22Rv1 (cell line): ENCODE measurements around the gene ANKUB1.

Source experiments
- CTCF ChIP-seq: fragments of 450-650 bp; IDR thresholded peaks from 2 replicates; pipeline ENCODE4 v1.5.1; 2017; ENCODE audit warnings: mild to moderate bottlenecking
- ZFX ChIP-seq: fragments of 450-650 bp; IDR thresholded peaks from 2 replicates; pipeline ENCODE4 v1.6.1; 2017; ENCODE audit warnings: antibody characterized with exemption, borderline replicate concordance

- TF ChIP-seq CTCF (no peak), ZFX (no peak)
Observed at GRCh38 chr3:149770246-149770645, 22.1 kb downstream of the ANKUB1 start.
